Measurements from ENCODE around the gene ZBED1.
"Not testable (repeated sequence)": the region's sequence is repeated elsewhere in the genome, so short reads cannot be mapped to it uniquely, and the experiment has no call there.

The ZBED1 gene

GRCh38 chrX:2520539-2520938 is 19.8 kb upstream of the ZBED1 start:
- in situ Hi-C loops (cut with MboI; ENCODE audit: low sequenced_read_pairs) = no loop called here

GRCh38 chrX:2519638-2520037 is 18.9 kb upstream of the ZBED1 start:
- in situ Hi-C loops (cut with MboI; ENCODE audit: low sequenced_read_pairs) = not testable (repeated sequence)

GRCh38 chrX:2517055-2517454 is 16.3 kb upstream of the ZBED1 start:
- in situ Hi-C loops (cut with MboI; ENCODE audit: low sequenced_read_pairs) = no loop called here

GRCh38 chrX:2516623-2517022 is 15.8 kb upstream of the ZBED1 start:
- in situ Hi-C loops (cut with MboI; ENCODE audit: low sequenced_read_pairs) = no loop called here

- in situ Hi-C loops (cut with MboI; ENCODE audit: low sequenced_read_pairs) = no loop called here
Measured at GRCh38 chrX:2514131-2514530, 13.4 kb upstream of the ZBED1 start.

GRCh38 chrX:2513121-2513664 is 12.4 kb upstream of the ZBED1 start:
- in situ Hi-C loops (cut with MboI; ENCODE audit: low sequenced_read_pairs) = no loop called here

GRCh38 chrX:2512501-2512900 is 11.7 kb upstream of the ZBED1 start:
- in situ Hi-C loops (cut with MboI; ENCODE audit: low sequenced_read_pairs) = no loop called here

- in situ Hi-C loops (cut with MboI; ENCODE audit: low sequenced_read_pairs) = no loop called here
Measured at GRCh38 chrX:2511326-2511725, 10.6 kb upstream of the ZBED1 start.

GRCh38 chrX:2508648-2509335 is 8.0 kb upstream of the ZBED1 start:
- in situ Hi-C loops (cut with MboI; ENCODE audit: low sequenced_read_pairs) = no loop called here

GRCh38 chrX:2507904-2508627 is 7.3 kb upstream of the ZBED1 start:
- in situ Hi-C loops (cut with MboI; ENCODE audit: low sequenced_read_pairs) = no loop called here

- in situ Hi-C loops (cut with MboI; ENCODE audit: low sequenced_read_pairs) = no loop called here
Measured at GRCh38 chrX:2507196-2507595, 6.4 kb upstream of the ZBED1 start.

GRCh38 chrX:2505341-2505740 is 4.6 kb upstream of the ZBED1 start:
- in situ Hi-C loops (cut with MboI; ENCODE audit: low sequenced_read_pairs) = not testable (repeated sequence)

- in situ Hi-C loops (cut with MboI; ENCODE audit: low sequenced_read_pairs) = no loop called here
Measured at GRCh38 chrX:2504706-2505332, 4.0 kb upstream of the ZBED1 start.

GRCh38 chrX:2503591-2504500 is 3.1 kb upstream of the ZBED1 start:
- in situ Hi-C loops (cut with MboI; ENCODE audit: low sequenced_read_pairs) = no loop called here

GRCh38 chrX:2502668-2503519 is 2.1 kb upstream of the ZBED1 start:
- in situ Hi-C loops (cut with MboI; ENCODE audit: low sequenced_read_pairs) = no loop called here

- in situ Hi-C loops (cut with MboI; ENCODE audit: low sequenced_read_pairs) = no loop called here
Measured at GRCh38 chrX:2502120-2502667, 1.4 kb upstream of the ZBED1 start.

GRCh38 chrX:2501559-2502102 is 855 bp upstream of the ZBED1 start:
- in situ Hi-C loops (cut with MboI; ENCODE audit: low sequenced_read_pairs) = no loop called here

GRCh38 chrX:2500091-2500802 is 529 bp downstream of the ZBED1 start:
- in situ Hi-C loops (cut with MboI; ENCODE audit: low sequenced_read_pairs) = no loop called here

- in situ Hi-C loops (cut with MboI; ENCODE audit: low sequenced_read_pairs) = no loop called here
Measured at GRCh38 chrX:2499507-2499906, 1.3 kb downstream of the ZBED1 start.

Data from HL-60/S4 (cell line).